GM23338 (cell line): ENCODE data around the gene LRMDA. TPM values are rescaled to one million over a fixed set of nuclear protein-coding genes. Genes with fewer than 3 reads are reported as not detected.
A peak's percentile ranks its signal among the peaks of the same experiment; 100 is the strongest.

Experiments used
- ATAC-seq: fragments of 200-7000 bp; cut with Tn5 transposase; 3 replicates; pipeline ENCODE4 v1.9.1; 2020
- DNase-seq: peaks from one replicate; pipeline ENCODE4 v3.0.0-alpha.2; 2015; ENCODE audit warnings: low spot score
- H2AFZ ChIP-seq: fragments of 200-600 bp; sonication (generic); 2 replicates; pipeline ENCODE4 v1.8.0; 2016; ENCODE audit warnings: antibody characterized with exemption, mild to moderate bottlenecking, moderate library complexity
- H3F3A ChIP-seq: fragments of 200-600 bp; sonication (generic); replicated peaks from 2 replicates; pipeline ENCODE4 v1.8.0; 2017; ENCODE audit warnings: antibody characterized with exemption, mixed run types, low read depth
- H3K27ac ChIP-seq: fragments of 200-600 bp; sonication (generic); 2 replicates; pipeline ENCODE4 v1.6.1; 2016; ENCODE audit warnings: low read depth
- H3K27me3 ChIP-seq: fragments of 200-600 bp; sonication (generic); 2 replicates; pipeline ENCODE4 v1.8.0; 2016; ENCODE audit warnings: mild to moderate bottlenecking, mixed run types, moderate library complexity; ENCODE audit not compliant: insufficient read depth
- H3K36me3 ChIP-seq: fragments of 200-600 bp; sonication (generic); 2 replicates; pipeline ENCODE4 v1.8.0; 2016; ENCODE audit warnings: mild to moderate bottlenecking; ENCODE audit not compliant: insufficient read depth
- H3K4me1 ChIP-seq: fragments of 200-600 bp; sonication (generic); 2 replicates; pipeline ENCODE4 v1.8.0; 2016; ENCODE audit warnings: mild to moderate bottlenecking, moderate library complexity; ENCODE audit not compliant: insufficient read depth
- H3K4me2 ChIP-seq: fragments of 200-600 bp; sonication (generic); 2 replicates; pipeline ENCODE4 v1.7.1; 2017; ENCODE audit warnings: mixed run types
- H3K4me3 ChIP-seq: fragments of 200-600 bp; sonication (generic); 2 replicates; pipeline ENCODE4 v1.6.1; 2016; ENCODE audit warnings: mixed run types
- H3K79me2 ChIP-seq: fragments of 200-600 bp; sonication (generic); replicated peaks from 2 replicates; pipeline ENCODE4 v1.8.0; 2017; ENCODE audit warnings: mild to moderate bottlenecking; ENCODE audit not compliant: insufficient read depth
- H3K9me2 ChIP-seq: fragments of 200-600 bp; sonication (generic); 2 replicates; pipeline ENCODE4 v1.8.0; 2017; ENCODE audit not compliant: insufficient read depth
- H4K20me1 ChIP-seq: fragments of 200-600 bp; sonication (generic); replicated peaks from 2 replicates; pipeline ENCODE4 v1.8.0; 2017; ENCODE audit warnings: mild to moderate bottlenecking; ENCODE audit not compliant: insufficient read depth
- H3K27ac Mint-ChIP-seq: 2 replicates; pipeline ENCODE4 v1.8.0; 2020; ENCODE audit warnings: inconsistent platforms, mild to moderate bottlenecking, moderate library complexity, mixed read lengths
- H3K27me3 Mint-ChIP-seq: 3 replicates; pipeline ENCODE4 v1.8.0; 2022; ENCODE audit warnings: low read depth, mild to moderate bottlenecking, moderate library complexity, mixed read lengths, inconsistent platforms; ENCODE audit not compliant: insufficient read depth, poor library complexity
- H3K36me3 Mint-ChIP-seq: 3 replicates; pipeline ENCODE4 v1.8.0; 2021; ENCODE audit warnings: low read depth, mild to moderate bottlenecking, inconsistent platforms, moderate library complexity, mixed read lengths
- H3K4me1 Mint-ChIP-seq: 3 replicates; pipeline ENCODE4 v1.8.0; 2020; ENCODE audit warnings: mild to moderate bottlenecking, inconsistent platforms, mixed read lengths
- H3K4me3 Mint-ChIP-seq: 3 replicates; pipeline ENCODE4 v1.8.0; 2021; ENCODE audit warnings: moderate library complexity, mild to moderate bottlenecking, inconsistent platforms, mixed read lengths
- H3K9me3 Mint-ChIP-seq: 3 replicates; pipeline ENCODE4 v1.8.0; 2020; ENCODE audit warnings: moderate library complexity, mild to moderate bottlenecking, inconsistent platforms, mixed read lengths
- NANOG ChIP-seq: IDR thresholded peaks from 2 replicates; pipeline ENCODE4 v1.6.1; 2016; ENCODE audit warnings: antibody characterized with exemption, borderline replicate concordance
- REST ChIP-seq: IDR thresholded peaks from one replicate; pipeline ENCODE4 v1.6.1; 2018; ENCODE audit warnings: antibody characterized with exemption; ENCODE audit not compliant: unreplicated experiment
- ZNF462 ChIP-seq: fragments of 250-450 bp; sonication (Bioruptor Pico); IDR thresholded peaks from 2 replicates; pipeline ENCODE4 v1.5.0; 2020; ENCODE audit warnings: mild to moderate bottlenecking, moderate library complexity
- polyA plus RNA-seq: library from polyadenylated mRNA; unstranded; fragments of >200 nt; fragmentation: Nextera tagmentation; extraction: Ambion mirVana; gene quantifications from 2 replicates; pipeline ENCODE4 v1.2.1, GENCODE V29; 2016
- total RNA-seq: library from RNA; depleted of rRNA; stranded (reverse); fragments of >200 nt; shearing (Covaris generic); gene quantifications from 2 replicates; pipeline ENCODE4 v1.2.3, GENCODE V29; 2014

LRMDA gene
- total and polyA plus RNA-seq, 2 experiments from 2014 or later = 0.90 to 1.8 TPM

DNA sequence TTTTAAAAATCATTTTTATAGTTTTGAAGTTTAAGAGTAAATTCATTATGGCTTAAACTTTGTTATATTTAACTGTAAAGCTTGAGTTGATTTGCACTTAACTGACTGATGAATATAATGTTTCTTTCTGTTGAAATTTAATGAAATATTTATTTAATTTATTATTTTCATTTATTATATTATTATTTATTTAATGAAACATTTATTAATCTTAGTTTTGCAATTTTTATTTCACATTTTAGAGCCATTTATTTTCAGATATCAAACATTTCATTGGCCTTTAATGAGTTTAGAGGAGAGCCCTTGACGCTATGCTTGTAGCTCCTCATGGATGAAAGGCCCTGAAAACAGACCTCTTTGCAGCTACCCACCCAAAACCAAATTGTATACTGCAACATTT, 570.0 kb downstream of the LRMDA start (continued):
- TF ChIP-seq ZNF462 = no peak

DNA sequence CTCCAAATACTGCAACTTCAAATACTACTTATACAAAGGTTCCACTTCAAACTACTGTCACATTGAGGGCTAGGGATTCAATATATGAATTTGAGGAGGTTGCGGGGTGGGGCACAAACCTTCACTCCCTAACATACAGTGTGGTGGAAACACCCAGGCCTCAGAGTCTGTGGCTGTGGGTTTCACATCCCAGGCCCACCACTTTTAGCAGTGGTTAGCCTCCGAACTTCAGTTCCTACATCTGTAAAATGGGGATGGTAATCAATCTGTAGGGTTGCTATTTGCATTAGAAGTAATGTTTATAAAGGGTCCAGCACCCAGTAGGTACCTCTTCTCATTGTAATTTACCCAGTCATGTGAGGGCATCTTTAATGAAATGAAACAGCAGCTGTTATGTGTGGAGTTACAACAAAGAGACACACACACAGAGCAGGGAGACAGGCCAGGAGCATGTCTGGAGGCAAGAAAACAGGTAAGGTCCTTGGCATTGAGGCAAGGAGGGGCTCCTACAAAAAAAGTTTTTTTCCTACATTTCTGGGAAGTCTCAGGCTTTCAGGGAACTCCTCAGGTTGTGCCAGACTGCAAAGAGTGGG, 570.9 kb downstream of the LRMDA start:
- Histone ChIP-seq H3K9me2 (no peaks in the 10 kb centered on the region; the same call in 1 of the 2 replicates), H3K4me1 (peaks cover 21% of the 10 kb centered on the region), H3K27ac (no peak overlapping the region), H2AFZ (peak overlapping the region; percentile 78; the same call in 1 of the 2 replicates), H3F3A (no peaks in the 10 kb centered on the region), H3K36me3 (no peaks in the 10 kb centered on the region), H4K20me1 (no peaks in the 10 kb centered on the region), H3K27me3 (no peaks in the 10 kb centered on the region), H3K4me2 (peak overlapping the region; percentile 55), H3K4me3 (no peak overlapping the region), H3K79me2 (no peaks in the 10 kb centered on the region)
- no peak overlapping the region for H3K27ac Mint-ChIP-seq
- no peaks in the 10 kb centered on the region; the same call in 2 of the 3 replicates for H3K9me3 Mint-ChIP-seq
- TF ChIP-seq NANOG (peak; percentile 29; the same call in 1 of the 2 replicates), REST (no peak)
- peaks cover 32% of the 10 kb centered on the region for H3K4me1 Mint-ChIP-seq
- ATAC-seq = peak; percentile 52
- peaks cover 15% of the 10 kb centered on the region for H3K27me3 Mint-ChIP-seq
- DNase-seq = no peak
- no peaks in the 10 kb centered on the region for H3K36me3 Mint-ChIP-seq
- no peak overlapping the region for H3K4me3 Mint-ChIP-seq
